Measurements from ENCODE around the gene HES5. TPM values are rescaled to one million over a fixed set of nuclear protein-coding genes. Genes with fewer than 3 reads are reported as not detected.

The HES5 gene
- total RNA-seq, 4 donors from 2014 or later = not detected

GRCh38 chr1:2486558-2486957 lies 43.5 kb downstream of the HES5 start:
- Histone ChIP-seq H3K4me1 (peaks cover 13 to 17% of the 10 kb centered on the region in 2 donors), H3K27ac (no peak overlapping the region), H3K27me3 (no peaks in the 10 kb centered on the region), H3K9me3 (no peaks in the 10 kb centered on the region), H3K36me3 (no peaks in the 10 kb centered on the region), H3K4me3 (replicated peaks in 1 of 3) (no peak overlapping the region)
- DNase-seq = no peak
- WGBS, 2 donors = 65 to 96% methylated on average over 5 to 6 of the region's 9 CpGs
- intact Hi-C loops (cut with DNase I) = no loop called here
- TF ChIP-seq POLR2A (IDR thresholded peaks at IDR 0.05) (no peak), CTCF (IDR thresholded peaks at IDR 0.05) (no peak)

DNA sequence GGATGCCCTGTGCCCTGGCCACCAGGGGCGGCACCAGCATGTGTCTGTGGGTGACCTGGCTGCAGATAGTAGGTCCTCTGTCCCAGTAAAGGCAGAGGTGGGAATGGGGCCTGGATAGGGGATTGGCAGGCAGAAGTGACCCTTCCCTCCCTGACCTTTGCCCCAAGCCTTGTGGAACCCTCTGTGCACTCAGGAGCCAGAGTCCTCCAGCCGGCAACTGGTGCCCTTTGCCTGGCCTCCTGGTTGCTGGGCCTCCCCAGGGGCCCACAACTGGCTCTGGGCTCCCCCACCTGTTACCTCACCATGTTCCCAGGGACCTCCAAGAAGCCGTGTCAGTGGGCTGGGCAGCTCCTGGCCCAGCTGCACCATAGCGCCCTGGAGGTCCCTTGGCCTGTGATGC lies 44.0 kb downstream of the HES5 start:
- no peak for DNase-seq
- TF ChIP-seq CTCF (IDR thresholded peaks at IDR 0.05) (no peak), POLR2A (IDR thresholded peaks at IDR 0.05) (no peak)

DNA sequence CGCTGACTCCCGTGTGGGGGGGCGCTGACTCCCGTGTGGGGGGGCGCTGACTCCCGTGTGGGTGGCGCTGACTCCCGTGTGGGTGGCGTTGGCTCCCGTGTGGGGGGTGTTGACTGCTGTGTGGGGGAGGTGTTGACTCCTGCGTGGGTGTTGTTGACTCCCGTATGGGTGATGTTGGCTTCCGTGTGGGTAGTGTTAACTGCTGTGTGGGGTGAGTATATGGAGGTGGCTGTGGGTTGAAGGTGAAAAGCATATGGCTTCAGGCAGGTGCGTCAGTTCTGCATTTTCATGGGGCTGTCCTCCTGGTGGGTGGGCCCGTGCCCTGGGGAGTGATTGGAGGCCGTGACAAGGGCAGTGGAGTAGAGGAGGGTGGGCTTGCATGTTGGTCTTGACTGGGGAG lies 46.1 kb downstream of the HES5 start:
- H3K36me3 ChIP-seq = no peaks in the 10 kb centered on the region
- intact Hi-C loops (cut with DNase I) = no loop called here
- DNase-seq = no peak
- TF ChIP-seq POLR2A (IDR thresholded peaks at IDR 0.05) (no peak), CTCF (IDR thresholded peaks at IDR 0.05) (no peak)
- no peak overlapping the region for H3K27ac ChIP-seq
- H3K4me1 ChIP-seq = peaks cover 37 to 43% of the 10 kb centered on the region in 2 donors
- no peak overlapping the region for H3K4me3 ChIP-seq (replicated peaks in 1 of 3)
- H3K9me3 ChIP-seq = no peaks in the 10 kb centered on the region
- WGBS, 2 donors = 92 to 96% methylated on average over 7 to 12 of the region's 16 CpGs
- no peaks in the 10 kb centered on the region for H3K27me3 ChIP-seq

More for the DNA sequence above, 44.0 kb downstream of the HES5 start:
- peaks cover 18 to 22% of the 10 kb centered on the region in 2 donors for H3K4me1 ChIP-seq
- H3K9me3 ChIP-seq = no peaks in the 10 kb centered on the region
- H3K36me3 ChIP-seq = no peaks in the 10 kb centered on the region
- no peak overlapping the region for H3K27ac ChIP-seq
- WGBS, 2 donors = 90 to 100% methylated on average over 1 to 2 of the region's 4 CpGs
- no peak overlapping the region for H3K4me3 ChIP-seq (replicated peaks in 1 of 3)
- no peaks in the 10 kb centered on the region for H3K27me3 ChIP-seq
- intact Hi-C loops (cut with DNase I) = no loop called here

DNA sequence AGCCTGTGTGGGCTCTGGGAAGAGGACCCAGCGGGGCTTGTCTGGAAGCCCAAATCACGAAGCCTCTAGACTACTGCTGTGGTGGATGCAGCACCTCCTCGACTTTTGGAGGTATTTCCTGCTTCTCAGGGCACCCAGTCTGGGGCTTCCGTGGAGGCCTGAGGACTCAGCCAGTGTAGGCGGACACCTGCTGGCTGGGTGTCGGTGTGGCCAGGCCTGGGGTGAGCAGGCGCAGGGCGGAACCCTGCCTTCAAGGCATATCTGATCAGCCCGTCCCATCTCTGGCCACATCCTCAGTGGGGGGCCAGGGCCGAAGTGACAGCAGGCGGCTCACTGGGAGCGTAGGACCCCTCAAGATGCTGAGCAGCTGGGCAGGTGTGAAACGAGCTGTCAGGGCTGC lies 47.0 kb downstream of the HES5 start:
- H3K9me3 ChIP-seq = no peaks in the 10 kb centered on the region
- H3K4me3 ChIP-seq (replicated peaks in 1 of 3) = no peak overlapping the region
- no peaks in the 10 kb centered on the region for H3K36me3 ChIP-seq
- TF ChIP-seq CTCF (IDR thresholded peaks at IDR 0.05) (no peak), POLR2A (IDR thresholded peaks at IDR 0.05) (no peak)
- intact Hi-C loops (cut with DNase I) = no loop called here
- 92% methylated on average over 10 of the region's 13 CpGs; no CpG with 5 or more reads in 1 of the 2 donors for WGBS, 2 donors
- peak overlapping the region; percentile 91 to 96 (median 94) for H3K27ac ChIP-seq
- H3K27me3 ChIP-seq = no peaks in the 10 kb centered on the region
- H3K4me1 ChIP-seq = peaks cover 37 to 45% of the 10 kb centered on the region in 2 donors
- no peak for DNase-seq

DNA sequence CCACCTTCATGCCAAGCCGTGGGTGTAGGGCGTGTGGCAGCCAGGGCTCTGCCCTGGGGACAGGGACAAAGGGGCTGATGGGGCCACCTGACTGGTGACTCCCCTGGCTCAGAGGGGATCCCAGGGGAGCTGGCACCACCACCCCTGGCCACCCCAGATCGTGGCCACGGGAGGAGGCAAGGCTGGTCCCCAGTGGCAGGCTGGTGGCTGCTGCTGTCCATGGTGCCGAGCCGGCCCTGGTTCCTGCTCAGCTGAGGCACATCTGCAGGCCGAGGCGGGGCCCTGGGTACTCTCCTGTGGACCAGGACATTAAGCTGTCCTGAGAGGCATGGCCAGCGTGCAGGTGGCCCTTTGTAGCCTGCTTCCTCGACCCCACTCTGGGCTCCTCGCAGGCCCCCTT lies 47.5 kb downstream of the HES5 start:
- H3K27me3 ChIP-seq = no peaks in the 10 kb centered on the region
- H3K4me1 ChIP-seq = peaks cover 37 to 45% of the 10 kb centered on the region in 2 donors
- no peaks in the 10 kb centered on the region for H3K9me3 ChIP-seq
- intact Hi-C loops (cut with DNase I) = no loop called here
- H3K4me3 ChIP-seq (replicated peaks in 1 of 3) = no peak overlapping the region
- peak; percentile 46 to 56 for DNase-seq
- H3K27ac ChIP-seq = peak overlapping the region; percentile 91 to 96 (median 94)
- TF ChIP-seq POLR2A (IDR thresholded peaks at IDR 0.05) = no peak
- no peak for TF ChIP-seq CTCF (IDR thresholded peaks at IDR 0.05)
- H3K36me3 ChIP-seq = no peaks in the 10 kb centered on the region
- 87% methylated on average over 3 of the region's 11 CpGs; no CpG with 5 or more reads in 1 of the 2 donors for WGBS, 2 donors
